Prostate gland (tissue), 2 donors: ENCODE measurements around the gene HNF1A. TPM values are rescaled to one million over a fixed set of nuclear protein-coding genes. Genes with fewer than 3 reads are reported as not detected.

Experiments
- DNase-seq: peaks from one replicate; pipeline ENCODE4 v3.0.0-alpha.2; 2019; ENCODE audit warnings: low spot score
- H3K27ac ChIP-seq, 2 donors: fragments of 200-600 bp; sonication (generic); 2 replicates each; pipeline ENCODE4 v1.5.1; 2017 to 2019
- H3K27me3 ChIP-seq: fragments of 200-600 bp; sonication (generic); replicated peaks from 2 replicates; pipeline ENCODE4 v1.5.1; 2019; ENCODE audit not compliant: insufficient read depth
- H3K36me3 ChIP-seq, 2 donors: fragments of 200-600 bp; sonication (generic); 1 replicate in 1 of 2; 2 replicates in 1 of 2; pipeline versions ENCODE4 v1.5.1 to v1.8.1; 2017 to 2019
- H3K4me1 ChIP-seq: fragments of 200-600 bp; sonication (generic); replicated peaks from 2 replicates; pipeline ENCODE4 v1.5.1; 2019
- H3K4me3 ChIP-seq, 2 donors: fragments of 200-600 bp; sonication (generic); 2 replicates each; pipeline ENCODE4 v1.5.1; 2017 to 2019
- H3K9me3 ChIP-seq: fragments of 200-600 bp; sonication (generic); 2 replicates; pipeline ENCODE4 v1.5.1; 2017
- CTCF ChIP-seq, 4 experiments: fragments of 200-600 bp in 2 of 4; fragments of 450-650 bp in 2 of 4; sonication (generic) in 2 of 4; IDR thresholded peaks; 1 replicate in 3 of 4; 2 replicates in 1 of 4; pipeline ENCODE4 v1.5.1; 2016 to 2019; ENCODE audit warnings: antibody characterized with exemption in 4 of 4, mild to moderate bottlenecking in 2 of 4, moderate library complexity in 2 of 4
- POLR2A ChIP-seq: fragments of 450-650 bp; IDR thresholded peaks from one replicate; pipeline ENCODE4 v1.6.1; 2016; ENCODE audit warnings: antibody characterized with exemption, mild to moderate bottlenecking
- POLR2AphosphoS5 ChIP-seq: sonication (generic); formaldehyde crosslinking; IDR thresholded peaks from one replicate; pipeline ENCODE4 v1.6.1; 2017; ENCODE audit warnings: antibody characterized with exemption
- WGBS: methylation state at CpG from one replicate; pipeline ENCODE4 v1.1.5; 2018; 5-methylcytosine and 5-hydroxymethylcytosine counted together
- intact Hi-C: fragments of 100-400 bp; cut with DNase I; formaldehyde crosslinking; loops from one replicate; pipeline ENCODE4 v1.14.2; 2022
- total RNA-seq, 2 donors: library from RNA; depleted of rRNA; stranded (reverse); fragments of >200 nt; gene quantifications; one replicate each; pipeline ENCODE4 v1.1.0, GENCODE V29; 2016

Gene HNF1A
- total RNA-seq, 2 donors from 2014 or later: 1.1 to 1.3 TPM

GRCh38 chr12:121001841-121002483 is 23.6 kb downstream of the HNF1A start:
- TF ChIP-seq CTCF (IDR thresholded peaks at IDR 0.05) (no peak), POLR2AphosphoS5 (no peak), POLR2A (no peak)
- intact Hi-C loops: no loop called here
- WGBS: 90% methylated on average over 16 of the region's 16 CpGs

GRCh38 chr12:121003650-121004049 is 25.3 kb downstream of the HNF1A start:
- TF ChIP-seq POLR2A (no peak), CTCF (IDR thresholded peaks at IDR 0.05) (no peak), POLR2AphosphoS5 (no peak)
- peaks cover 0 to 15% of the 10 kb centered on the region in 2 donors for H3K36me3 ChIP-seq

More at GRCh38 chr12:121001841-121002483, 23.6 kb downstream of the HNF1A start:
- H3K27me3 ChIP-seq: no peaks in the 10 kb centered on the region
- no peaks in the 10 kb centered on the region for H3K4me1 ChIP-seq
- no peaks in the 10 kb centered on the region for H3K9me3 ChIP-seq
- H3K27ac ChIP-seq: no peak overlapping the region
- H3K4me3 ChIP-seq: no peak overlapping the region
- DNase-seq: no peak
- H3K36me3 ChIP-seq: peaks cover 0 to 11% of the 10 kb centered on the region in 2 donors

DNA sequence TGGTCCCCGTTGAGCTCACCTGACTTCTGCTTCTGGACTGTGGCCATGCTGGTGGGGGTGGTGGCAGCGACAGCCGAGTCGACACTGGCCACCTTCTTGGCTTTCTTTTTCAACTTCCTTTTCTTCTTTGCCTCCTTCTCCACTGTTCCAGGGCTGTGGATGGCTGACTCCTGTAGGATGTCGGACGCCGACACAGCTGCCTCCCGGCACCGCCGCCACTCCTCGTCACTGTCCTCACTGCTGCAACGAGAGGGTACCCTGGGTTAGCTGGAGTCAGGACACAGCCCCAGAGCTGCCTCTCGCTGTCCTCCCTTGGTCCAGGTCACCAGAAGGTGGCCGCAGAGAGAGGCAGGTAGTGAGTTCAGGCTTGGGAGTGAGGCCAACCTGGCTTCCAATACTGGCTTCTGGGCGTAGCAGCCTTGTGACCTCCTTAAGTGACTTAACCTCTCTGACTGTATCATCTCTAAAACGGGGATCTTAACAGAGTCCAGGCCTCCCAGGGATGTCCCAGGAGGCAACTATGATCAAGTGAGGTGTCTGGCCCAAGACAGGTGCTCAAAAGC is 26.0 kb downstream of the HNF1A start:
- Histone ChIP-seq H3K27me3 (no peaks in the 10 kb centered on the region), H3K4me3 (no peak overlapping the region), H3K4me1 (no peaks in the 10 kb centered on the region), H3K36me3 (peaks cover 0 to 15% of the 10 kb centered on the region in 2 donors), H3K9me3 (no peaks in the 10 kb centered on the region), H3K27ac (no peak overlapping the region)
- WGBS: 89% methylated on average over 16 of the region's 16 CpGs
- no peak for TF ChIP-seq POLR2AphosphoS5
- TF ChIP-seq CTCF (IDR thresholded peaks at IDR 0.05): no peak
- no peak for TF ChIP-seq POLR2A
- intact Hi-C loops: no loop called here
- DNase-seq: no peak

More at GRCh38 chr12:121003650-121004049, 25.3 kb downstream of the HNF1A start:
- Histone ChIP-seq H3K27ac (no peak overlapping the region), H3K4me3 (no peak overlapping the region), H3K4me1 (no peaks in the 10 kb centered on the region), H3K27me3 (no peaks in the 10 kb centered on the region), H3K9me3 (no peaks in the 10 kb centered on the region)
- DNase-seq: no peak
- intact Hi-C loops: no loop called here
- WGBS: 70% methylated on average over 4 of the region's 4 CpGs

DNA sequence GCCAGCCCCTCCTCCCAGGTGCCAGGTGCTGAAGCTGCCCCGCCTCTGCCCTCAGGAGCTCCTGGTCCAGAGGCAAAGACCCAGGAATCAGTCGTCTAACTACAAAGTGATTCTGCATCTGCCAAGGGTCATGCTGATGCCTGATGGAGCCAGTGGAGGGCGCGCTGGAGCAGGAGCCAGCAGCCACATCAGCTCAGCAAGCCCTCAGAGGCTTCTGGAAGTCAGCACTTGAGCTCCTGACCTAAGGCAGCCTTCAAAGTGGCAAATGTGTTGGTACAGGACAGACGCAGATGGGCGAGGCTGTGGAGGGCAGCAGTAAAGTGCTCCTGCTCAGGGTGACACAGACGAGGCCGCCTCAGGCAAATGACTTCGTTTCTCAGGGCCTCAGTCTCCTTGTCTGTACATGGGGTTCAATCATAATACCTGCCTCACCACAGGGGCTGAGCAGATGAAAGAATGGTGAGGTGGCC is 27.0 kb downstream of the HNF1A start:
- intact Hi-C loops: no loop called here
- DNase-seq: no peak
- H3K27me3 ChIP-seq: no peaks in the 10 kb centered on the region
- no peak overlapping the region for H3K4me3 ChIP-seq
- TF ChIP-seq CTCF (IDR thresholded peaks at IDR 0.05) (peak in 2 of 4 experiments; percentile 13 to 39), POLR2AphosphoS5 (no peak), POLR2A (no peak)
- H3K4me1 ChIP-seq: no peaks in the 10 kb centered on the region
- H3K27ac ChIP-seq: no peak overlapping the region
- peaks cover 0 to 15% of the 10 kb centered on the region in 2 donors for H3K36me3 ChIP-seq
- no peaks in the 10 kb centered on the region for H3K9me3 ChIP-seq
- WGBS: 68% methylated on average over 9 of the region's 9 CpGs
